Astrocyte (in vitro differentiated cells and primary cell): ENCODE results near the gene C18orf32. TPM values are rescaled to one million over a fixed set of nuclear protein-coding genes. Genes with fewer than 3 reads are reported as not detected.

Experiments
- DNase-seq: peaks from one replicate; pipeline ENCODE4 v3.0.0-alpha.2; 2010; ENCODE audit warnings: low read depth
- FAIRE-seq: peaks from 2 replicates; lab custom pipeline; 2011; peaks lifted over from hg19 to GRCh38; lab: Jason Lieb, UNC
- H2AFZ ChIP-seq: 2 replicates; pipeline ENCODE4 v1.6.0; 2012; ENCODE audit warnings: low read depth, low read length, inconsistent platforms
- H3K27ac ChIP-seq: 2 replicates; pipeline ENCODE4 v1.5.1; 2011; ENCODE audit warnings: low read depth, low read length, inconsistent platforms
- H3K27me3 ChIP-seq: 2 replicates; pipeline ENCODE4 v1.6.0; 2011; ENCODE audit warnings: low read length, inconsistent platforms; ENCODE audit not compliant: insufficient read depth
- H3K36me3 ChIP-seq: 2 replicates; pipeline ENCODE4 v1.5.1; 2011; ENCODE audit warnings: low read length, inconsistent platforms; ENCODE audit not compliant: insufficient read depth
- H3K4me1 ChIP-seq: 2 replicates; pipeline ENCODE4 v1.5.1; 2011; ENCODE audit warnings: low read length, inconsistent platforms; ENCODE audit not compliant: insufficient read depth
- H3K4me2 ChIP-seq: 2 replicates; pipeline ENCODE4 v1.6.0; 2012; ENCODE audit warnings: low read length, inconsistent platforms
- H3K4me3 ChIP-seq: 2 replicates; pipeline ENCODE4 v1.5.1; 2011; ENCODE audit warnings: low read depth, mild to moderate bottlenecking, low read length, inconsistent platforms; ENCODE audit not compliant: insufficient read depth
- H3K79me2 ChIP-seq: 2 replicates; pipeline ENCODE4 v1.6.0; 2012; ENCODE audit warnings: mild to moderate bottlenecking, low read length, inconsistent platforms; ENCODE audit not compliant: insufficient read depth
- H3K9ac ChIP-seq: 2 replicates; pipeline ENCODE4 v1.6.0; 2012; ENCODE audit warnings: mild to moderate bottlenecking, low read length, inconsistent platforms
- H3K9me3 ChIP-seq: 2 replicates; pipeline ENCODE4 v1.5.1; 2012; ENCODE audit warnings: low read depth, mild to moderate bottlenecking, low read length, inconsistent platforms; ENCODE audit not compliant: insufficient read depth
- H4K20me1 ChIP-seq: 2 replicates; pipeline ENCODE4 v1.6.0; 2012; ENCODE audit warnings: low read length, inconsistent platforms; ENCODE audit not compliant: insufficient read depth
- H3K27ac Mint-ChIP-seq: one replicate; pipeline ENCODE4 v1.8.0; 2021; ENCODE audit warnings: mild to moderate bottlenecking, mixed read lengths; ENCODE audit not compliant: unreplicated experiment
- H3K27me3 Mint-ChIP-seq: one replicate; pipeline ENCODE4 v1.8.0; 2021; ENCODE audit warnings: low read depth, mixed read lengths; ENCODE audit not compliant: unreplicated experiment
- H3K36me3 Mint-ChIP-seq: one replicate; pipeline ENCODE4 v1.8.0; 2021; ENCODE audit warnings: low read depth, mixed read lengths; ENCODE audit not compliant: unreplicated experiment
- H3K4me1 Mint-ChIP-seq: one replicate; pipeline ENCODE4 v1.8.0; 2021; ENCODE audit warnings: low read depth, mixed read lengths; ENCODE audit not compliant: unreplicated experiment
- H3K4me3 Mint-ChIP-seq: one replicate; pipeline ENCODE4 v1.8.0; 2021; ENCODE audit warnings: mild to moderate bottlenecking, moderate library complexity, mixed read lengths; ENCODE audit not compliant: unreplicated experiment
- H3K9me3 Mint-ChIP-seq: one replicate; pipeline ENCODE4 v1.8.0; 2021; ENCODE audit warnings: mild to moderate bottlenecking, mixed read lengths; ENCODE audit not compliant: unreplicated experiment
- CTCF ChIP-seq: IDR thresholded peaks from 2 replicates; pipeline ENCODE4 v1.5.1; 2011; ENCODE audit warnings: low read depth, mild to moderate bottlenecking, inconsistent platforms, low read length, moderate library complexity; ENCODE audit not compliant: insufficient read depth
- EZH2 ChIP-seq: IDR thresholded peaks from 2 replicates; pipeline ENCODE4 v1.6.1; 2012; ENCODE audit warnings: mild to moderate bottlenecking, low read length, inconsistent platforms; ENCODE audit not compliant: insufficient read depth
- total RNA-seq: library from RNA; stranded (reverse); gene quantifications from 2 replicates; pipeline ENCODE4 v1.2.1, GENCODE V29; 2021

The C18orf32 gene
- total RNA-seq, 1 donor from 2014 or later, result 40.3 TPM

- Histone ChIP-seq H3K4me3 (no peak overlapping the region), H2AFZ (no peak overlapping the region), H3K9me3 (no peaks in the 10 kb centered on the region), H3K9ac (no peak overlapping the region), H3K27me3 (no peaks in the 10 kb centered on the region), H3K4me1 (peaks cover 11% of the 10 kb centered on the region), H3K79me2 (no peaks in the 10 kb centered on the region), H3K36me3 (no peaks in the 10 kb centered on the region), H4K20me1 (no peaks in the 10 kb centered on the region), H3K27ac (no peak overlapping the region), H3K4me2 (no peak overlapping the region)
- Mint-ChIP-seq H3K36me3 (no peaks in the 10 kb centered on the region), H3K4me1 (peaks cover 3% of the 10 kb centered on the region), H3K4me3 (no peak overlapping the region), H3K9me3 (peaks cover 3% of the 10 kb centered on the region), H3K27me3 (no peaks in the 10 kb centered on the region), H3K27ac (no peak overlapping the region)
- no peak for TF ChIP-seq EZH2
- TF ChIP-seq CTCF, result no peak
- FAIRE-seq (no peak), DNase-seq (no peak)
Observed at GRCh38 chr18:49472459-49472858, 14.6 kb downstream of the C18orf32 start.

- Histone ChIP-seq H3K4me1 (peaks cover 2% of the 10 kb centered on the region), H3K36me3 (no peaks in the 10 kb centered on the region), H3K9me3 (no peaks in the 10 kb centered on the region), H4K20me1 (no peaks in the 10 kb centered on the region), H3K9ac (no peak overlapping the region), H3K79me2 (no peaks in the 10 kb centered on the region), H2AFZ (no peak overlapping the region), H3K4me2 (no peak overlapping the region), H3K27ac (no peak overlapping the region), H3K4me3 (no peak overlapping the region), H3K27me3 (no peaks in the 10 kb centered on the region)
- H3K27me3 Mint-ChIP-seq, result no peaks in the 10 kb centered on the region
- no peak overlapping the region for H3K4me3 Mint-ChIP-seq
- no peak overlapping the region for H3K27ac Mint-ChIP-seq
- FAIRE-seq (no peak), DNase-seq (no peak)
- H3K4me1 Mint-ChIP-seq, result no peaks in the 10 kb centered on the region
- peaks cover 3% of the 10 kb centered on the region for H3K9me3 Mint-ChIP-seq
- H3K36me3 Mint-ChIP-seq, result no peaks in the 10 kb centered on the region
- TF ChIP-seq CTCF (no peak), EZH2 (no peak)
Observed at GRCh38 chr18:49471532-49471931, 15.5 kb downstream of the C18orf32 start.

- Histone ChIP-seq H3K27ac (no peak overlapping the region), H3K4me1 (no peaks in the 10 kb centered on the region), H3K4me2 (no peak overlapping the region), H3K36me3 (no peaks in the 10 kb centered on the region), H3K27me3 (no peaks in the 10 kb centered on the region), H3K4me3 (no peak overlapping the region), H3K9ac (no peak overlapping the region), H3K9me3 (no peaks in the 10 kb centered on the region), H2AFZ (no peak overlapping the region), H4K20me1 (no peaks in the 10 kb centered on the region), H3K79me2 (no peaks in the 10 kb centered on the region)
- no peaks in the 10 kb centered on the region for H3K27me3 Mint-ChIP-seq
- peaks cover 9% of the 10 kb centered on the region for H3K4me1 Mint-ChIP-seq
- no peak overlapping the region for H3K4me3 Mint-ChIP-seq
- H3K9me3 Mint-ChIP-seq, result peaks cover 3% of the 10 kb centered on the region
- H3K27ac Mint-ChIP-seq, result no peak overlapping the region
- DNase-seq, result no peak
- no peaks in the 10 kb centered on the region for H3K36me3 Mint-ChIP-seq
- no peak for FAIRE-seq
- TF ChIP-seq EZH2 (no peak), CTCF (no peak)
Observed at GRCh38 chr18:49467599-49467998, 19.4 kb downstream of the C18orf32 start.
